GM18868 (cell line): Measurements from ENCODE around the gene MCTP2.

ENCODE experiments used
- ATAC-seq: cut with Tn5 transposase; IDR thresholded peaks from one replicate; pipeline ENCODE4 v1.9.1; 2021; ENCODE audit warnings: mild to moderate bottlenecking, moderate library complexity; ENCODE audit not compliant: unreplicated experiment

The MCTP2 gene

GRCh38 chr15:94381384-94381783, 150.0 kb downstream of the MCTP2 start:
- ATAC-seq: no peak

GRCh38 chr15:94383041-94383440, 151.7 kb downstream of the MCTP2 start:
- ATAC-seq: no peak

- no peak for ATAC-seq
Measured at GRCh38 chr15:94383706-94384105, 152.3 kb downstream of the MCTP2 start.

GRCh38 chr15:94385441-94385840, 154.1 kb downstream of the MCTP2 start:
- ATAC-seq: no peak

- ATAC-seq: no peak
Measured at GRCh38 chr15:94386351-94386750, 155.0 kb downstream of the MCTP2 start.

- ATAC-seq: no peak
Measured at GRCh38 chr15:94387442-94387841, 156.1 kb downstream of the MCTP2 start.

- ATAC-seq: peak; percentile 65
Measured at GRCh38 chr15:94387849-94388441, 156.6 kb downstream of the MCTP2 start.

- ATAC-seq: no peak
Measured at GRCh38 chr15:94395640-94396039, 164.3 kb downstream of the MCTP2 start.

- ATAC-seq: no peak
Measured at GRCh38 chr15:94397337-94397736, 166.0 kb downstream of the MCTP2 start.

GRCh38 chr15:94398001-94398400, 166.6 kb downstream of the MCTP2 start:
- ATAC-seq: no peak

GRCh38 chr15:94400526-94401298, 169.4 kb downstream of the MCTP2 start:
- ATAC-seq: no peak

GRCh38 chr15:94403331-94403730, 172.0 kb downstream of the MCTP2 start:
- ATAC-seq: no peak

- no peak for ATAC-seq
Measured at GRCh38 chr15:94404733-94405283, 173.4 kb downstream of the MCTP2 start.

- ATAC-seq: no peak
Measured at GRCh38 chr15:94411285-94411684, 179.9 kb downstream of the MCTP2 start.

GRCh38 chr15:94411846-94412245, 180.5 kb downstream of the MCTP2 start:
- no peak for ATAC-seq

- ATAC-seq: peak; percentile 89
Measured at GRCh38 chr15:94412979-94413746, 181.8 kb downstream of the MCTP2 start.

- ATAC-seq: no peak
Measured at GRCh38 chr15:94414916-94415315, 183.6 kb downstream of the MCTP2 start.

GRCh38 chr15:94416267-94416666, 184.9 kb downstream of the MCTP2 start:
- ATAC-seq: no peak

GRCh38 chr15:94416820-94417219, 185.5 kb downstream of the MCTP2 start:
- ATAC-seq: no peak

GRCh38 chr15:94417501-94418293, 186.3 kb downstream of the MCTP2 start:
- no peak for ATAC-seq

- no peak for ATAC-seq
Measured at GRCh38 chr15:94421706-94422105, 190.3 kb downstream of the MCTP2 start.
